KBM-7 (cell line): ENCODE data around the gene CMYA5.

Experiments used
- DNase-seq: peaks from one replicate; pipeline ENCODE4 v3.0.0-alpha.2; 2015
- in situ Hi-C: fragments of 300-500 bp; cut with MboI; formaldehyde crosslinking; loops from 2 replicates; pipeline ENCODE4 v1.14.3; 2020; ENCODE audit warnings: low sequenced_read_pairs, low pct_unique_long_range_greater_than_20kb, mixed read lengths

Gene CMYA5

DNA sequence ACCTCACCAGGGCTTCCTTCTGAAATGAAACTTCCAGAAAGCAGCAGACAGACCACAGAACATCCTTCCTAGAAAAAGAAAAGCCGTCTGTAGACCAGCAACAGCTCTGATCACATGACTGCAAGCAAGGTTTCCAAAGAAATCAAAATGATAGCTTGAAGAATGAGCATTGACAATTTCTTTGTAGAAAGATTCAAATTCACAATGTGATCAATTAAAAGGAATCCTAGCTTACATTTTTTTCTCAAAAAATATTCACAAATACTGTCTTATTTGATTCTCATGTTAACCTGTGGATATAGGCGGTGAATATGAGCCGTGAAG lies 156.5 kb downstream of the CMYA5 start:
- DNase-seq, result no peak
- in situ Hi-C loops, result no loop called here

DNA sequence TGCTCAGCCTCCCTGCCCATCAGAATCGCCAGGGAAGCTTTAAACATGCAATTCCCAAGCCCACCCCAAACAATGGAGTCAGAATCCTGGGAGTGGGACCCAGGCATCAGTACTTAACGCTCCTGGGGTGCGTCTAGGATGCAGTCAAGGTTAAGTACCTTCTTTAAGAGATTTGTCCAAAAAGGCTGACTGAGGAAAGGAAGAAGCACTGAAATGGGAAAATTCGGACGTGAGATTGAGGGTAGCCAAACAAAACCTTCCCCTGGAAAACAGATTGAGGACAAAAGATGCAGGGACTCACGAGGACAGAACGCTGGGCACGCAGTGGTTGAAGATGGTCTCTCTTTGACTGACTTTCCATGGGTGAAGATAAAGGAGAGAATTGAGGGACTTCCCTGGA lies 157.9 kb downstream of the CMYA5 start:
- no peak for DNase-seq
- in situ Hi-C loops, result no loop called here

DNA sequence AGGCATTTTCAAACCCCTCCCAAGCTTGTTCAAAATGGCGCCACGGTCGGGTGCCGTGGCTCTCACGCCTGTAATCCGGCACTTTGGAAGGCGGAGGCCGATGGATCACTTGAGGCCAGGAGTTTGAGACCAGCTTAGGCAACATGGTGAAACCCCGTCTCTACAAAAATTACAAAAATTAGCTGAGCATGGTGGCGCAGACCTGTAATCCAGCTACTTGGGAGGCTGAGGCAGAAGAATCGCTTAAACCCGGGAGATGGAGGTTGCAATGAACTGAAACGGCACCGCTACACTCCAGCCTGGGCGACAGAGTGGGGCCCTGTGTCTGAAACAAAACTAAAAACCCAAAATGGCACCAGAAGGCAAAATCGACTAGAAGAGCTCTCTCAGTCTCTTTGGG lies 159.4 kb downstream of the CMYA5 start:
- in situ Hi-C loops, result no loop called here
- no peak for DNase-seq
